PFSK-1 (cell line): ENCODE data around the gene SUSD4.

Experiments
- FOXP2 ChIP-seq: optimal IDR thresholded peaks from 2 replicates; pipeline ENCODE3; 2011; ENCODE audit warnings: borderline replicate concordance, control low read depth, inconsistent platforms; ENCODE audit not compliant: insufficient read depth; ENCODE audit errors: extremely low read length, extremely low read depth
- POLR2AphosphoS5 ChIP-seq: IDR thresholded peaks from 2 replicates; pipeline ENCODE4 v1.6.1; 2012; ENCODE audit warnings: low read depth, mild to moderate bottlenecking, control low read depth, low read length, moderate library complexity
- REST ChIP-seq, 2 experiments: IDR thresholded peaks; 2 replicates each; pipeline versions ENCODE4 v1.6.1 to v1.8.0; 2011 to 2012; ENCODE audit warnings: low read depth in 2 of 2, low read length in 2 of 2, control low read depth in 1 of 2, inconsistent platforms in 1 of 2, mild to moderate bottlenecking in 1 of 2, moderate library complexity in 1 of 2; ENCODE audit not compliant: insufficient read depth in 1 of 2
- SIN3A ChIP-seq: IDR thresholded peaks from 2 replicates; pipeline ENCODE4 v1.6.1; 2012; ENCODE audit warnings: mild to moderate bottlenecking, low read length, moderate library complexity, borderline replicate concordance; ENCODE audit not compliant: insufficient read depth
- TAF1 ChIP-seq: IDR thresholded peaks from 2 replicates; pipeline ENCODE4 v1.6.1; 2012; ENCODE audit warnings: low read length, control low read depth, borderline replicate concordance; ENCODE audit not compliant: insufficient read depth

Gene SUSD4

GRCh38 chr1:223209992-223210787 lies 153.8 kb downstream of the SUSD4 start:
- TF ChIP-seq REST (IDR thresholded peaks at IDR 0.05; ENCODE audit: insufficient read depth in 1 of 2, low read depth in 2 of 2, low read length in 2 of 2) (no peak), TAF1 (no peak), SIN3A (no peak), FOXP2 (no peak), POLR2AphosphoS5 (no peak)

GRCh38 chr1:223209293-223209898 lies 154.6 kb downstream of the SUSD4 start:
- TF ChIP-seq TAF1 (no peak), REST (IDR thresholded peaks at IDR 0.05; ENCODE audit: insufficient read depth in 1 of 2, low read depth in 2 of 2, low read length in 2 of 2) (no peak), FOXP2 (no peak), SIN3A (no peak), POLR2AphosphoS5 (no peak)

GRCh38 chr1:223208164-223209076 lies 155.6 kb downstream of the SUSD4 start:
- no peak for TF ChIP-seq REST (IDR thresholded peaks at IDR 0.05; ENCODE audit: insufficient read depth in 1 of 2, low read depth in 2 of 2, low read length in 2 of 2)
- TF ChIP-seq POLR2AphosphoS5, result no peak
- TF ChIP-seq FOXP2, result no peak
- TF ChIP-seq TAF1, result no peak
- TF ChIP-seq SIN3A, result no peak

GRCh38 chr1:223207293-223208066 lies 156.5 kb downstream of the SUSD4 start:
- no peak for TF ChIP-seq SIN3A

GRCh38 chr1:223204424-223204823 lies 159.6 kb downstream of the SUSD4 start:
- TF ChIP-seq SIN3A, result no peak
- no peak for TF ChIP-seq REST (IDR thresholded peaks at IDR 0.05; ENCODE audit: insufficient read depth in 1 of 2, low read depth in 2 of 2, low read length in 2 of 2)
- no peak for TF ChIP-seq FOXP2
- no peak for TF ChIP-seq TAF1
